Activated CD4-positive, alpha-beta T cell treated with anti-CD3 and anti-CD28 coated beads, Interleukin-2, amount 10 ng/mL, durations not matched to agents 24 days and 14 days (primary cell): Measurements from ENCODE around the gene PARP14. TPM values are rescaled to one million over a fixed set of nuclear protein-coding genes. Genes with fewer than 3 reads are reported as not detected.
"Not testable (repeated sequence)": the region's sequence is repeated elsewhere in the genome, so short reads cannot be mapped to it uniquely, and the experiment has no call there.

ENCODE experiments used
- DNase-seq: peaks from one replicate; pipeline ENCODE4 v3.0.0; 2022
- H3K27ac Mint-ChIP-seq: one replicate; pipeline ENCODE4 v1.8.0; 2022; ENCODE audit warnings: mild to moderate bottlenecking, mixed read lengths
- H3K27me3 Mint-ChIP-seq: one replicate; pipeline ENCODE4 v1.8.0; 2022; ENCODE audit warnings: mixed read lengths
- H3K36me3 Mint-ChIP-seq: one replicate; pipeline ENCODE4 v1.8.0; 2022; ENCODE audit warnings: low read depth, mild to moderate bottlenecking, mixed read lengths
- H3K4me1 Mint-ChIP-seq: one replicate; pipeline ENCODE4 v1.8.0; 2021; ENCODE audit warnings: mixed read lengths
- H3K4me3 Mint-ChIP-seq: one replicate; pipeline ENCODE4 v1.8.0; 2022; ENCODE audit warnings: mild to moderate bottlenecking, moderate library complexity, mixed read lengths
- H3K9me3 Mint-ChIP-seq: one replicate; pipeline ENCODE4 v1.8.0; 2021; ENCODE audit warnings: mixed read lengths
- intact Hi-C: fragments of 100-400 bp; cut with micrococcal nuclease; formaldehyde crosslinking; loops from one replicate; pipeline ENCODE4 v1.15.1; 2023
- total RNA-seq: library from RNA; stranded (reverse); gene quantifications from 2 replicates; pipeline ENCODE4 v1.2.3, GENCODE V29; 2022

The PARP14 gene
- total RNA-seq, 1 donor from 2014 or later = 65.6 TPM

GRCh38 chr3:122719273-122719921 is 38.8 kb downstream of the PARP14 start:
- peaks cover 83% of the 10 kb centered on the region for H3K36me3 Mint-ChIP-seq

GRCh38 chr3:122725106-122725505 is 44.5 kb downstream of the PARP14 start:
- Mint-ChIP-seq H3K4me3 (no peak overlapping the region), H3K9me3 (no peaks in the 10 kb centered on the region), H3K36me3 (peaks cover 78% of the 10 kb centered on the region), H3K27me3 (no peaks in the 10 kb centered on the region), H3K27ac (no peak overlapping the region), H3K4me1 (no peaks in the 10 kb centered on the region)
- DNase-seq = no peak
- intact Hi-C loops = no loop called here

More at GRCh38 chr3:122719273-122719921, 38.8 kb downstream of the PARP14 start:
- Mint-ChIP-seq H3K27ac (peak overlapping the region; percentile 22), H3K4me1 (no peaks in the 10 kb centered on the region), H3K9me3 (no peaks in the 10 kb centered on the region), H3K4me3 (no peak overlapping the region), H3K27me3 (no peaks in the 10 kb centered on the region)
- intact Hi-C loops = no loop called here
- peak; percentile 41 for DNase-seq

- peaks cover 76% of the 10 kb centered on the region for H3K36me3 Mint-ChIP-seq
- H3K4me3 Mint-ChIP-seq = no peak overlapping the region
- H3K27ac Mint-ChIP-seq = no peak overlapping the region
- intact Hi-C loops = no loop called here
- no peaks in the 10 kb centered on the region for H3K4me1 Mint-ChIP-seq
- no peak for DNase-seq
- no peaks in the 10 kb centered on the region for H3K27me3 Mint-ChIP-seq
- no peaks in the 10 kb centered on the region for H3K9me3 Mint-ChIP-seq
Observed at GRCh38 chr3:122727294-122727693, 46.7 kb downstream of the PARP14 start.

- H3K36me3 Mint-ChIP-seq = peaks cover 76% of the 10 kb centered on the region
- no peaks in the 10 kb centered on the region for H3K9me3 Mint-ChIP-seq
- intact Hi-C loops = no loop called here
- no peak overlapping the region for H3K27ac Mint-ChIP-seq
- H3K4me1 Mint-ChIP-seq = no peaks in the 10 kb centered on the region
- DNase-seq = no peak
- H3K27me3 Mint-ChIP-seq = no peaks in the 10 kb centered on the region
- no peak overlapping the region for H3K4me3 Mint-ChIP-seq
Observed at GRCh38 chr3:122727766-122728165, 47.1 kb downstream of the PARP14 start.

DNA sequence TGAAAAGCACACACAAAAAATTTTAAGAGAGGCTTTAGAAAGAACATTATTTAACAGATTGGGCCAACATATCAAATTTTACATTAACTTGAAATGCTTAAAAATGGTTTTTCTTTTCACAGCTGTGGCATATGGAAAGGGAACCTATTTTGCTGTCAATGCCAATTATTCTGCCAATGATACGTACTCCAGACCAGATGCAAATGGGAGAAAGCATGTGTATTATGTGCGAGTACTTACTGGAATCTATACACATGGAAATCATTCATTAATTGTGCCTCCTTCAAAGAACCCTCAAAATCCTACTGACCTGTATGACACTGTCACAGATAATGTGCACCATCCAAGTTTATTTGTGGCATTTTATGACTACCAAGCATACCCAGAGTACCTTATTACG is 47.5 kb downstream of the PARP14 start:
- no peak overlapping the region for H3K27ac Mint-ChIP-seq
- no peak for DNase-seq
- no peaks in the 10 kb centered on the region for H3K27me3 Mint-ChIP-seq
- peaks cover 76% of the 10 kb centered on the region for H3K36me3 Mint-ChIP-seq
- intact Hi-C loops = no loop called here
- no peaks in the 10 kb centered on the region for H3K4me1 Mint-ChIP-seq
- no peaks in the 10 kb centered on the region for H3K9me3 Mint-ChIP-seq
- no peak overlapping the region for H3K4me3 Mint-ChIP-seq

- Mint-ChIP-seq H3K27ac (no peak overlapping the region), H3K4me1 (no peaks in the 10 kb centered on the region), H3K27me3 (no peaks in the 10 kb centered on the region), H3K36me3 (peaks cover 72% of the 10 kb centered on the region), H3K4me3 (no peak overlapping the region), H3K9me3 (peaks cover 4% of the 10 kb centered on the region)
- no peak for DNase-seq
- intact Hi-C loops = no loop called here
Observed at GRCh38 chr3:122728756-122729514, 48.3 kb downstream of the PARP14 start.

GRCh38 chr3:122730240-122730639 is 49.6 kb downstream of the PARP14 start:
- DNase-seq = no peak
- peaks cover 69% of the 10 kb centered on the region for H3K36me3 Mint-ChIP-seq

DNA sequence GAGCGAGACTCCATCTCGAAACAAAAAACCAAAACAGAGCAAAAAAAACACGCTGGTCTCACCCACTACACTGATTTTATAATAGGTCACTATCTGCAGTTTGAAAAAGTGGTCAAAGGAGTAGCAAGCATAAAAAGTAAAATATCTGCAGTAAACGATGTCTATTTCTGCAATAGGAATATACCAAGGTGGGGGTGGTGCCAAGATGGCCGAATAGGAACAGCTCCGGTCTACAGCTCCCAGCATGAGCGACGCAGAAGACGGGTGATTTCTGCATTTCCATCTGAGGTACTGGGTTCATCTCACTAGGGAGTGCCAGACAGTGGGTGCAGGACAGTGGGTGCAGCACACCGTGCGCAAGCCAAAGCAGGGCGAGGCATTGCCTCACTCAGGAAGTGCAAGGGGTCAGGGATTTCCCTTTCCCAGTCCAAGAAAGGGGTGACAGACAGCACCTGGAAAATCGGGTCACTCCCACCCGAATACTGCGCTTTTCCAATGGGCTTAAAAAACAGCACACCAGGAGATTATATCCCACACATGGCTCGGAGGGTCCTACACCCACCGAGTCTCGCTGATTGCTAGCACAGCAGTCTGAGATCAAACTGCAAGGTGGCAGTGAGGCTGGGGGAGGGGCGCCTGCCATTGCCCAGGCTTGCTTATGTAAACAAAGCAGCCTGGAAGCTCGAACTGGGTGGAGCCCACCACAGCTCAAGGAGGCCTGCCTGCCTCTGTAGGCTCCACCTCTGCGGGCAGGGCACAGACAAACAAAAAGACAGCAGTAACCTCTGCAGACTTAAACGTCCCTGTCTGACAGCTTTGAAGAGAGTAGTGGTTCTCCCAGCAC is 52.3 kb downstream of the PARP14 start:
- H3K4me3 Mint-ChIP-seq, H3K9me3 Mint-ChIP-seq, DNase-seq, H3K27me3 Mint-ChIP-seq, intact Hi-C loops, H3K4me1 Mint-ChIP-seq, H3K27ac Mint-ChIP-seq: not testable (repeated sequence)
- peaks cover 55% of the 10 kb centered on the region for H3K36me3 Mint-ChIP-seq

More at GRCh38 chr3:122730240-122730639, 49.6 kb downstream of the PARP14 start:
- Mint-ChIP-seq H3K27ac (no peak overlapping the region), H3K27me3 (no peaks in the 10 kb centered on the region), H3K4me1 (no peaks in the 10 kb centered on the region), H3K4me3 (no peak overlapping the region), H3K9me3 (peaks cover 6% of the 10 kb centered on the region)
- intact Hi-C loops = no loop called here

DNA sequence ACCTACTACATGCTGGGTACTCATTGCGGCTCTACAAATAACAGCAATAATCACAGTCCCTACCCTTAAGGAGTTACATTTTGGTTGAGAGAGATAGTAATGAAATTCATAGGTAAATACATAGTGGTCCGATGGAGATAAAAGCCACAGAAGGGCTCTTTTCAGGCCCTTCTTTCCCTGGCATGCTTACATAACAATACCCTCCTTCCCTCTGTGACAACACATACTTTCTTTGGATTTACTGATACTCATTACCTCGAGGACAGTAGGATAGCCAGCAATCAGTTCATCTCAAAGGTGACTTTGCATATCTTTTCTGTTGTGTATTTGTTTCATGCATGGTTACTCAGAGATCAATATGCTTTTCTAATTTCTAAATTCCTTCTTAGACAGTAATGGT is 58.5 kb downstream of the PARP14 start:
- no peak overlapping the region for H3K27ac Mint-ChIP-seq
- intact Hi-C loops = no loop called here
- peaks cover 36% of the 10 kb centered on the region for H3K36me3 Mint-ChIP-seq

DNA sequence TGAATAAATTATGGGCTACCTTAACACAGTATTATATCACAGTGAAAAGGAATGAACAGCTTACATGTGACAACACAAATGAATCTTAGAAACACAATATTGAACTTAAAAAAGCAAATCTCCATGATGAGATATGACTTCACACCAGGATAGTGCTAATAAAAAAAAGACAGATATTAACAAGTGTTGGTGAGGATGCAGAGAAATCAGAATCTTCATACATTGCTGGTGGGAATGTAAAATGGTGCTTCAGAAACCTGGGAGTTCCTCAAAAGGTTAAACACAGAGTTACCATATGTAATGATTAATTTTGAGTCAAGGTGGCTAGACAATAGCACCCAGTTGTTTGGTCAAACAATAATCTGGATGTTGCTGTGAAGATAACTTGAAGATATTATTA is 61.6 kb downstream of the PARP14 start:
- H3K4me3 Mint-ChIP-seq = no peak overlapping the region
- no peaks in the 10 kb centered on the region for H3K9me3 Mint-ChIP-seq
- no peaks in the 10 kb centered on the region for H3K27me3 Mint-ChIP-seq
- no peak overlapping the region for H3K27ac Mint-ChIP-seq
- peaks cover 33% of the 10 kb centered on the region for H3K36me3 Mint-ChIP-seq
- intact Hi-C loops = no loop called here
- H3K4me1 Mint-ChIP-seq = peaks cover 2% of the 10 kb centered on the region
- DNase-seq = no peak

More for the DNA sequence above, 58.5 kb downstream of the PARP14 start:
- Mint-ChIP-seq H3K4me3 (no peak overlapping the region), H3K27me3 (no peaks in the 10 kb centered on the region), H3K9me3 (no peaks in the 10 kb centered on the region), H3K4me1 (peaks cover 2% of the 10 kb centered on the region)
- no peak for DNase-seq

DNA sequence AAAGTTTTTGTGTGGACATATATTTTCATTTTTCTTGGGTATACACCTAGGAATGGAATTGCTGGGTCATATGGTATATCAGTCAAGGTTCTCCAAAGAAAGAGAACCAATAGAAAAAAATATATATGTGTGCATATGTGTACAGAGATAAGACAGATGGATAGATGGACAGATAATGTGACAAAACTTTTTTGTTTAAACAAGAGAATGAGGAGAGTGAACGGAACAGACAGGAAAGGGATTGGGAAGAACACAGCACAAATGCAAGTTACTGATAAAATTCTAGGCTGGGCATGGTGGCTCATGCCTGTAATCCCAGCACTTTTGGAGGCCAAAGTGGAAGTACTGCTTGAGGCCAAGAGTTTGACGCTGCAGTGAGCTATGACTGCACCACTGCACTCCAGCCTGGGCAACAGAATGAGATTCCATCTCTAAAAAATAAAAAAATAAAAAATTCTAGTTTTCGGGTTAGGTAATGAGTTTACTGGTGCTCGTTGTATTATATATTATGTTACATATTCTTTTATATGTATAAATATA is 63.0 kb downstream of the PARP14 start:
- no peak for DNase-seq
- no peaks in the 10 kb centered on the region for H3K27me3 Mint-ChIP-seq
- peaks cover 6% of the 10 kb centered on the region for H3K4me1 Mint-ChIP-seq
- H3K36me3 Mint-ChIP-seq = peaks cover 29% of the 10 kb centered on the region
- H3K4me3 Mint-ChIP-seq = no peak overlapping the region
- H3K9me3 Mint-ChIP-seq = no peaks in the 10 kb centered on the region
- H3K27ac Mint-ChIP-seq = no peak overlapping the region
- intact Hi-C loops = no loop called here

DNA sequence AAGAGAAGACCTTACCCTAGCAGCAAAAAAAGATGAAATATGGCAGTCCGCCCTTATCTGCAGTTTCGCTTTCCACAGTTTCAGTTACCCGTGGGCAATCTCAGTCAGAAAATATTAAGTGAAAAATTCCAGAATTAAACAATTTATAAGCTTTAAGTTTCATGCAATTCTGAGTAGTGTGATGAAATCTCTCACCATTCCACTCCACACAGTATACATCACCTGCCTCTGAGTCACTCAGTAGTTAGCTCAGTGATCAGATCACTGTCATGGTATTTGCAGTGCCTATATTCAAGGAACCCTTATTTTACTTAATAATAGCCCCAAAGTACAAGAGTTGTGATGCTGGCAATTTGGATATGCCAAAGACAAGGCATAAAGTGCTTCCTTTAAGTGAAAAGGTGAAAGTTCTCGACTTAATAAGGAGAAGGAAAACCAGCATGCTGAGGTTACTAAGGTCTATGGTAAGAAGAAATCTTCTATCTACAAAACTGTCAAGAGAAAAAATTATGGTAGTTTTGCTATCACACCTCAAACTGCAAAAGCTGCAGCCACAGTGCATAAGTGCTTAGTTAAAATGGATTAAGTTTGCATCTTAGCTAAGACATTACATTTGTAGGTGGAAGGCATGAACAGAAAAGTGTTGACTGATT is 64.9 kb downstream of the PARP14 start:
- Mint-ChIP-seq H3K4me3 (no peak overlapping the region), H3K27me3 (no peaks in the 10 kb centered on the region), H3K4me1 (peaks cover 5% of the 10 kb centered on the region), H3K36me3 (peaks cover 15% of the 10 kb centered on the region), H3K9me3 (no peaks in the 10 kb centered on the region), H3K27ac (no peak overlapping the region)
- DNase-seq = no peak
- intact Hi-C loops = no loop called here

DNA sequence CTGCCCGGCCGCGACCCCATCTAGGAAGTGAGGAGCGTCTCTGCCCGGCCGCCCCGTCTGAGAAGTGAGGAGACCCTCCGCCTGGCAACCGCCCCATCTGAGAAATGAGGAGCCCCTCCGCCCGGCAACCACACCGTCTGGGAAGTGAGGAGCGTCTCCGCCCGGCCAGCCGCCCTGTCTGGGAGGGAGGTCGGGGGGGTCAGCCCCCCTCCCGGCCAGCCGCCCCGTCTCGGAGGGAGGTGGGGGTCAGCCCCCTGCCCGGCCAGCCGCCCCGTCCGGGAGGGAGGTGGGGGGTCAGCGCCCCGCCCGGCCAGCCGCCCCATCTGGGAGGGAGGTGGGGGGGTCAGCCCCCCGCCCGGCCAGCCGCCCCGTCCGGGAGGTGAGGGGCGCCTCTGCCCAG is 66.7 kb downstream of the PARP14 start:
- H3K4me1 Mint-ChIP-seq, H3K9me3 Mint-ChIP-seq, DNase-seq, H3K4me3 Mint-ChIP-seq, intact Hi-C loops, H3K27ac Mint-ChIP-seq, H3K27me3 Mint-ChIP-seq, H3K36me3 Mint-ChIP-seq: not testable (repeated sequence)
